ENCODE measurements around the gene GPR152.

The GPR152 gene

GRCh38 chr11:67423466-67423865, 29.1 kb downstream of the GPR152 start:
- DNase-seq: no peak

GRCh38 chr11:67422891-67423290, 29.6 kb downstream of the GPR152 start:
- no peak for DNase-seq

GRCh38 chr11:67421430-67422031, 31.0 kb downstream of the GPR152 start:
- no peak for DNase-seq

GRCh38 chr11:67420646-67421429, 31.7 kb downstream of the GPR152 start:
- DNase-seq: peak; percentile 97

- DNase-seq: no peak
Observed at GRCh38 chr11:67420147-67420645, 32.3 kb downstream of the GPR152 start.

GRCh38 chr11:67419325-67420049, 33.0 kb downstream of the GPR152 start:
- no peak for DNase-seq

GRCh38 chr11:67418476-67419281, 33.9 kb downstream of the GPR152 start:
- no peak for DNase-seq

- no peak for DNase-seq
Observed at GRCh38 chr11:67417425-67417824, 35.1 kb downstream of the GPR152 start.

GRCh38 chr11:67416416-67417335, 35.9 kb downstream of the GPR152 start:
- no peak for DNase-seq

- no peak for DNase-seq
Observed at GRCh38 chr11:67415501-67416304, 36.8 kb downstream of the GPR152 start, which contains the start of gene CARNS1. Gene CARNS1, plus strand, starts transcription at chr11:67415678. Its CDS starts 522 bp downstream, at chr11:67416200.

- DNase-seq: no peak
Observed at GRCh38 chr11:67413266-67413849, 39.2 kb downstream of the GPR152 start.

- no peak for DNase-seq
Observed at GRCh38 chr11:67412495-67413179, 39.9 kb downstream of the GPR152 start.

- no peak for DNase-seq
Observed at GRCh38 chr11:67411785-67412152, 40.8 kb downstream of the GPR152 start.

GRCh38 chr11:67410984-67411784, 41.3 kb downstream of the GPR152 start:
- no peak for DNase-seq

GRCh38 chr11:67410369-67410831, 42.1 kb downstream of the GPR152 start:
- no peak for DNase-seq

GRCh38 chr11:67409781-67410368, 42.7 kb downstream of the GPR152 start:
- peak; percentile 38 for DNase-seq

- DNase-seq: peak; percentile 76
Observed at GRCh38 chr11:67409261-67409666, 43.3 kb downstream of the GPR152 start.

Data from NK-92 treated with Interleukin-12 subunit alpha and Interleukin-12 subunit beta, amount 100 ng/mL, for 24 hours (cell line).